ENCODE data around the gene BCO2. TPM values are rescaled to one million over a fixed set of nuclear protein-coding genes. Genes with fewer than 3 reads are reported as not detected.

The BCO2 gene
- total RNA-seq, 2 donors from 2014 or later = 0.24 to 1.0 TPM

DNA sequence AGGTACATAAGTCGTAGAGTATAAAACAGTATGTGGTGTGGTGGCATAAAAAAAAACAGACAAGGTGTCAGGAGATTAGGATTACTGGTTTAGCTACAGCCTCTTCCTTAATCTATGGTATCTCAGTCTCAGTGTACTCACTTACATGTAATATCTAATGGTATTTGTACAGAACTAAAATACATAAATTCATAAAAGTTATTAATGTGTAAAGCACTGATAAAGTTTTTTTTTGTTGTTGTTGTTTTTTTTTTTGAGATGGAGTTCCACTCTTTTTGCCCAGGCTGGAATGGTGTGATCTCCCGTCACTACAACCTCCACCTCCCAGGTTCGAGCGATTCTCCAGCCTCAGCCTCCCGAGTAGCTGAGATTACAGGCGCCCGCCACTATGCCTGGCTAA is 53.8 kb downstream of the BCO2 start:
- H3K4me1 ChIP-seq (ENCODE audit: control insufficient read depth, insufficient read depth, low read length) = no peaks in the 10 kb centered on the region
- no peak overlapping the region for H3K4me3 ChIP-seq (ENCODE audit: low read length)
- peaks cover 3% of the 10 kb centered on the region for H3K27me3 ChIP-seq (ENCODE audit: control insufficient read depth, insufficient read depth, low read length, poor library complexity, severe bottlenecking)
- H3K27ac ChIP-seq (ENCODE audit: low read depth, low read length) = no peak overlapping the region
- DNase-seq = no peak
- H3K9me3 Mint-ChIP-seq = no peaks in the 10 kb centered on the region
- TF ChIP-seq, protein P1, sequence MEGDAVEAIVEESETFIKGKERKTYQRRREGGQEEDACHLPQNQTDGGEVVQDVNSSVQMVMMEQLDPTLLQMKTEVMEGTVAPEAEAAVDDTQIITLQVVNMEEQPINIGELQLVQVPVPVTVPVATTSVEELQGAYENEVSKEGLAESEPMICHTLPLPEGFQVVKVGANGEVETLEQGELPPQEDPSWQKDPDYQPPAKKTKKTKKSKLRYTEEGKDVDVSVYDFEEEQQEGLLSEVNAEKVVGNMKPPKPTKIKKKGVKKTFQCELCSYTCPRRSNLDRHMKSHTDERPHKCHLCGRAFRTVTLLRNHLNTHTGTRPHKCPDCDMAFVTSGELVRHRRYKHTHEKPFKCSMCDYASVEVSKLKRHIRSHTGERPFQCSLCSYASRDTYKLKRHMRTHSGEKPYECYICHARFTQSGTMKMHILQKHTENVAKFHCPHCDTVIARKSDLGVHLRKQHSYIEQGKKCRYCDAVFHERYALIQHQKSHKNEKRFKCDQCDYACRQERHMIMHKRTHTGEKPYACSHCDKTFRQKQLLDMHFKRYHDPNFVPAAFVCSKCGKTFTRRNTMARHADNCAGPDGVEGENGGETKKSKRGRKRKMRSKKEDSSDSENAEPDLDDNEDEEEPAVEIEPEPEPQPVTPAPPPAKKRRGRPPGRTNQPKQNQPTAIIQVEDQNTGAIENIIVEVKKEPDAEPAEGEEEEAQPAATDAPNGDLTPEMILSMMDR (conservative IDR thresholded peaks at IDR 0.05) = no peak
- no peaks in the 10 kb centered on the region for H3K9me3 ChIP-seq (ENCODE audit: control insufficient read depth, low read length)
- H3K27me3 Mint-ChIP-seq (ENCODE audit: insufficient read depth) = peaks cover 5% of the 10 kb centered on the region
- 86% methylated on average over 6 of the region's 7 CpGs; no CpG with 5 or more reads in 1 of the 2 experiments for WGBS, 2 experiments (ENCODE audit: insufficient coverage in 1 of 2, insufficient read length in 1 of 2)
- H3K36me3 Mint-ChIP-seq (ENCODE audit: low read depth) = peaks cover 33% of the 10 kb centered on the region
- H3K27ac Mint-ChIP-seq = no peak overlapping the region
- peaks cover 14% of the 10 kb centered on the region for H3K4me1 Mint-ChIP-seq
- H3K4me3 Mint-ChIP-seq = no peak overlapping the region
- H3K36me3 ChIP-seq (ENCODE audit: control insufficient read depth, insufficient read depth, low read length) = peaks cover 52% of the 10 kb centered on the region
- no peak overlapping the region for H3K9ac ChIP-seq (ENCODE audit: extremely low read depth, low read length, poor library complexity, severe bottlenecking)

DNA sequence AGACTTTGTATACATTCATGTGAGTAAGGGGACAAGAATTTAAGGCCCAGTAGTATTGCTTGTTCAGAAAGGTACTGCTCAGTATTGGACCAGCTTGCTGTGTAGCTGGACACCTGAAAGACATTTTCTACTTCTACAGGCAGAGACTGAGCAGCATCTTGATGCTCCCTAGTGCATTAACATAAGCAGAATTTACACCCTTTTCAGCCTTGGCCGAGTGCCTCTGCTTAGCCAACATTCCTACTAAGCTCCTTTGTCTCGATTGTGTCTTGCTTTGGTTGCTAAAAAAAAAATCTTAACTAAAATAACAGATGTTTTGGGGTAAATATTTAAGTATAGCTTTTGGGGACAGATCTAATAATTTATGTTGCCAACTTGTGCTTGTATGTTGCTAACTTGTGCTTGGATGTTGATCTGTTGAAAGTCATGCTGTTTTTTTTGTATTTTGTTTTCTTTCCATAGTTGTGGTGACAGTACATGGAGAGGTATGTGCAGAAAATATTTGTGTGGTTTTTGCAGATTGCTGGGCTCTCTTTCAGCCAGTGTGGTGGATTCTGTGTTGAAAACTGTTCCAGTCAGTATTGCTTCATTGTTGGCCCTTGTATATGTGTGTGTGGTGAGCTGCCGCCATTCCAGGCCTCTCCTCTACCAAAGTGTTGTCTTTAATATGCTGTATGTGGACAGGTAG is 54.6 kb downstream of the BCO2 start:
- Histone ChIP-seq H3K27me3 (ENCODE audit: control insufficient read depth, insufficient read depth, low read length, poor library complexity, severe bottlenecking) (no peaks in the 10 kb centered on the region), H3K4me1 (ENCODE audit: control insufficient read depth, insufficient read depth, low read length) (no peaks in the 10 kb centered on the region), H3K9me3 (ENCODE audit: control insufficient read depth, low read length) (no peaks in the 10 kb centered on the region), H3K4me3 (ENCODE audit: low read length) (no peak overlapping the region), H3K36me3 (ENCODE audit: control insufficient read depth, insufficient read depth, low read length) (peaks cover 58% of the 10 kb centered on the region), H3K9ac (ENCODE audit: extremely low read depth, low read length, poor library complexity, severe bottlenecking) (no peak overlapping the region), H3K27ac (ENCODE audit: low read depth, low read length) (no peak overlapping the region)
- Mint-ChIP-seq H3K9me3 (no peaks in the 10 kb centered on the region), H3K4me3 (no peak overlapping the region), H3K27ac (no peak overlapping the region), H3K27me3 (ENCODE audit: insufficient read depth) (no peaks in the 10 kb centered on the region), H3K4me1 (peaks cover 14% of the 10 kb centered on the region), H3K36me3 (ENCODE audit: low read depth) (peaks cover 37% of the 10 kb centered on the region)
- DNase-seq = no peak
- TF ChIP-seq, protein P1 (conservative IDR thresholded peaks at IDR 0.05) = no peak
- WGBS, 2 experiments (ENCODE audit: insufficient coverage in 1 of 2, insufficient read length in 1 of 2) = 62 to 100% methylated on average over 1 to 3 of the region's 3 CpGs

- Histone ChIP-seq H3K27ac (ENCODE audit: low read depth, low read length) (no peak overlapping the region), H3K27me3 (ENCODE audit: control insufficient read depth, insufficient read depth, low read length, poor library complexity, severe bottlenecking) (no peaks in the 10 kb centered on the region), H3K36me3 (ENCODE audit: control insufficient read depth, insufficient read depth, low read length) (peaks cover 72% of the 10 kb centered on the region), H3K9ac (ENCODE audit: extremely low read depth, low read length, poor library complexity, severe bottlenecking) (no peak overlapping the region), H3K4me3 (ENCODE audit: low read length) (no peak overlapping the region), H3K9me3 (ENCODE audit: control insufficient read depth, low read length) (no peaks in the 10 kb centered on the region), H3K4me1 (ENCODE audit: control insufficient read depth, insufficient read depth, low read length) (no peaks in the 10 kb centered on the region)
- no peak overlapping the region for H3K27ac Mint-ChIP-seq
- no peak for DNase-seq
- H3K4me3 Mint-ChIP-seq = no peak overlapping the region
- no peaks in the 10 kb centered on the region for H3K9me3 Mint-ChIP-seq
- H3K27me3 Mint-ChIP-seq (ENCODE audit: insufficient read depth) = no peaks in the 10 kb centered on the region
- peaks cover 14% of the 10 kb centered on the region for H3K4me1 Mint-ChIP-seq
- 80 to 90% methylated on average over 1 to 2 of the region's 2 CpGs for WGBS, 2 experiments (ENCODE audit: insufficient coverage in 1 of 2, insufficient read length in 1 of 2)
- TF ChIP-seq, protein P1 (conservative IDR thresholded peaks at IDR 0.05) = no peak
- H3K36me3 Mint-ChIP-seq (ENCODE audit: low read depth) = peaks cover 53% of the 10 kb centered on the region
Measured at GRCh38 chr11:112231952-112232351, 56.6 kb downstream of the BCO2 start.
